Activated CD8-positive, alpha-beta memory T cell treated with anti-CD3 and anti-CD28 coated beads for 48 hours (primary cell): Measurements from ENCODE around the gene CLEC4F.
"Not testable (repeated sequence)": the region's sequence is repeated elsewhere in the genome, so short reads cannot be mapped to it uniquely, and the experiment has no call there.

Experiments
- DNase-seq, 3 experiments: peaks; one replicate each; pipeline ENCODE4 v3.0.0-alpha.2; 2020; ENCODE audit warnings: low read depth in 2 of 3, low spot score in 2 of 3

Gene CLEC4F

GRCh38 chr2:70826696-70827350 is 6.4 kb upstream of the CLEC4F start:
- DNase-seq, result no peak

DNA sequence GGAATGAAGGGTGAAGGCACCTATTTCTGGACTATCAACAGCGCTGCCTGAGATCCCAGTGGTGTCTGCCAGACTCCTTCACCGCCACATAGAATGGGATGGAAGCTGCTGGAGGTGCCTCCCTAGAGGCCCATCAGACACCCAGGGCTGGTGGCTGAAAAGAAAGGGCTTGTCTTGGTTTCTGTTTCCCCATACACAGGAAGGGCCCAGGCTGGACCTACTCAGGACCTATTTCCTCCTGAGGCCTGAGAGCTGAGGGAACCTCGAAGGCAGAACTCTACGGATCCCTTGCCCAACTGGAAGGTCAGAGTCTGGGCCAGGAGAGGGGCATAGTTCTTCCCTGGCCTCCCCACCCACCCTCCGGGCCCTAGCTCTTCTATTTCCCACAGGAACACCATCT is 2.9 kb upstream of the CLEC4F start:
- no peak for DNase-seq

- no peak for DNase-seq
These were observed 2.4 kb upstream of the CLEC4F start for GRCh38 chr2:70822843-70823242.

DNA sequence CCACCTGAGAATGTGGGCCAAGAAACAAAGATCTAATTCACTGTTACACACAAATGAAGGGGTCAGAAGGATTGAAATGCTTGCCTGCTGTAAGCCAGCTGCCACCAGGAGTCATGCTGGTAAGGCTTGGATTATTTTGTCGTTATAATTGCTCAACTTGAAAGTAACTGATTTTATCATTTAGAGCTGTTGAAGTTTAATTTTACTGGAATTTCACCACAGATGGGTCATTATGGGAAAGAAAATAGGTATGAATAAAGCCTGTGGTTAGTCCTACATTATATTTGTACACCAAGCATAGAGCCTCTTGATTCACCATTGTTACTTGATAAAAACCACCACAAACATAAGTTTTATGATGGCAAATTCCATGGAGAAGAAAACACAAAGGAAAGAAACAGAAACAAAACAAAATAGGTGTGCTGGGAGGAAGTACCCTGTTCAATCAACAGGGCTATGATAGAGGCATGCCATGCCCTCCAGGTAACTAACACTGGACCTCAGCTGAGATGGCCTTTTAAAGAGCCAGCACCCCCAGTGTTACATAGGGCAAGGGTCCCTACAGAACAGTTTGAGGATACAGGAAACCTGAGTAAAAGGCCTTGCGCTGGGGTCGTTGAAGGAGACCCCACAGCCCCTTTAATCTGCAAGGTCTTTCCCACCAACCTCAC is 3.0 kb downstream of the CLEC4F start:
- no peak for DNase-seq

DNA sequence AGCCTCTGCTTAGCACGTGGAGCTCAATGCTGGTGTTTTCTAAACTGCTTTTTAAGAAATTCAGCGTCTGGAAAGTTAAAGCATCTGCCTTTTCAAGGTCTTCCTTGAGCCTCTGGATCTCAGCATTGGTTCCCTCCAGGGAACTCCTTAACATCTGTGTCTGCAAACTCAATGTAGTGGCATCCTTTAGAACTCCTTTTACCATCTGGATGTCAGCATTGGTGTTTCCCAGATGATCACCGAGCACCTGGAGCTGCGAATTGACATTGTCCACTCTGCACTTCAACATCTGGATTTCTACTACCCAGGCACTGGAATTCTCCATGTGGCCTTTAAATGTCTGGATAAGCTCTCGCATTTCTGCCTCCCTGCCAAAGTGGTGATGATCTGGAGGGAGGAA is 3.7 kb downstream of the CLEC4F start:
- DNase-seq, result no peak

DNA sequence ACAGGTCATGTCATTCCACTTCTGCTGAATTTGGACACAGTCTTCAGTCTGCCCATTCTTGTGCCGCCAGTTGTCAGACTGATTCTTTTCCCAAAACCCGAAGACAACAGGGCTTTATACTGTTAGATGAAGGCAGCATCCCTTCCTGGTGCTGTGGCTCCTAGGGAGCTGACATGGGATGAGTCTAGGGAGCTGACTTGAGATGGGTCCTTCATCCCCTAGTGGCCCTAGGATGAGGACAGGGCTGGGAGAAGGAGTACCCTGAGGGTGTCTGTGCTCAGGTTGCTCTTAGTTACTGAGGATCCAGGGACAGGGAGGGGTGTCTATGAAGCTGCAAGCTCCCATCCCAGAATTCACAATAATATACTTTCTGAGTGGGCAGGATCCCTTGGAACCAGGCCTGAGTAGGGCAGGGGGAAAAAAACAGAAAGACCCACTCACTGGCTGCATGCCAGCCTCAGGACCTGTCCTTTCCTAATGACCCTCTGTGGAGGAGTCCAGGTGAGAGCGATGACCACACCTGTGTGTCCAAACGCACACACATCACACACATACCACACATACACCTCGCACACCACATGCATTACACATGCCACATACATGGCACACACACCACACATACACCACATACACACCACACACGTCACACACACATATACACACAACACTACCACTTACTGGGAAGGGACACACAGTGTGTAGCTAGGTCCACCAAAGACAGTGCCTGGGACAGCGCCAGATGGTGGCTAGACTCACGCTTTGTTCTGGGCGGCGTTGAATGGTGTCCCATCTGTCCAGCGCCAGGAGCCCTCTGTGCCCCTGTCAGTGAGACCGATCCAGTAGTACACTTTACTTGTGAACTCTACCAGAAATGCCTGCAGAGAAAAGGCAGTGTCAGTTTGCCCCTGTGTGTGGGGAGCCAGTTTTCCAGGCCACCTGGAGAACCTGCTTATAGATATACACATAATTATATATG is 11.1 kb downstream of the CLEC4F start:
- DNase-seq, result no peak

DNA sequence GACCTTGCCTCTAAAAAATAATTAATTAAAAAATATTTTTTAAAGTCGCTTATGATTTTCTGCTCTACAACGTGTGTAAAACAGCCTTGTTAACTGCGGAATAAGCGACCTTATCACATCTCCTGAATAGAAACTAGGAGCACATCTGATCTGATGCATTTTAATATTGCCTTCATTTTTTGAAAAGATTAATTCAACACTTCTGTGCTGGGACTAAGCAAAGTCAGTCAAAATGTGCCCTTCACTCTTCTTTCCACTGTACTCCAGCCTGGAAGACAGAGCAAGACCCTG is 12.6 kb downstream of the CLEC4F start:
- no peak for DNase-seq

- no peak for DNase-seq
These were observed 13.1 kb downstream of the CLEC4F start for GRCh38 chr2:70807102-70807827.

DNA sequence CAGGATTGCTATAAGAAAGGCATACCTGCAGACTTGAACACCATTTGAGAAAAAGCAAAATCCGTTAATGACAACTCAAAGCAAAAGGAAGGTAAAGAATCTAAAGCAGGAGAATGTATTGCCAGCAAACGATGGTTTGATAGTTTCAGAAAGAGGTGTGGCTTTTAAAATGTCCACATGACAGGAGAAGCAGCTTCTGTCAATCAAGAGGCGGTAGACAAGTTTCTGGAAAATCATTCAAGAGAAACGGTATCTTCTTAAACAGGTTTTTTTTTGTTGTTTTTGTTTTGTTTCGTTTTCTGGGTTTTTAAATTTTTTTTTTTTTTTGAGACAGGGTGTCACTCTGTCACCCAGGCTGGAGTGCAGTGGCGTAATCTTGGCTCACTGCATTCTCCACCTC is 13.8 kb downstream of the CLEC4F start:
- DNase-seq, result no peak

GRCh38 chr2:70806013-70806412 is 14.4 kb downstream of the CLEC4F start:
- DNase-seq, result no peak

- no peak for DNase-seq
These were observed 18.7 kb downstream of the CLEC4F start for GRCh38 chr2:70801607-70802263.

DNA sequence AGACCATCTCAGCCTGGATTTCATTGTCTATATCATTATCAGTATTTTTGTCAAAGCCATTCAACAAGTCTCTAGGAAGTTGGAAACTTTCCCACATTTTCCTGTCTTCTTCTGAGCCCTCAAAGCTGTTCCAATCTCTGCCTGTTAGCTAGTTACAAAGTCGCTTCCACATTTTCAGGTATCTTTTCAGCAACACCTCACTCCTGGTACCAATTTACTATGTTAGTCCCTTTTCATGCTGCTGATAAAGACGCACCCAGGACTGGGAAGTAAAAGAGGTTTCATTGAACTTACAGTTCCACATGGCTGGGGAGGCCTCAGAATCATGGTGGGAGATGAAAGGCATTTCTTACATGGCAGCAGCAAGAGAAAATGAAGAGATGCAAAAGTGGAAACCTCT is 20.7 kb downstream of the CLEC4F start:
- DNase-seq, result no peak

- DNase-seq, result not testable (repeated sequence)
These were observed 22.4 kb downstream of the CLEC4F start for GRCh38 chr2:70797996-70798395.

DNA sequence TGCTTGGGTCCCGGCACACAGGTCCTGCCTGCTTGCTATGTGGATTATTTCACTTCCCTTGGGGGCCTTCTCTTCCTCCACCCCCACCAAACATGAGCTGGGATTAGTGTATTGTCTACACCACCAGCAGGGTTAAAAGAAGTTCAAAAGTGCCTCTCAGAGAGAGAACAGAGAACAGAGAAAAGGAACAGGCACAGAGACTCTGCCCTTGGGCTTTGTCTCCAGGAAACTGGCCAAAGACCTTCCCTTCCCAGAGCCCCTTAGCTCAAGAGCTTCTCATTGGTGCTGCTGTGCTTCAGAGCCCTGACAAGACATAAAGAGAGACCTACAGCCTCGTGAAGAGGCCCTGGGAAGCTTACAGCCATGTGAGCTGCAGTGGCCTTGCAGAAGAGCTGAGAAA is 22.9 kb downstream of the CLEC4F start:
- no peak for DNase-seq

DNA sequence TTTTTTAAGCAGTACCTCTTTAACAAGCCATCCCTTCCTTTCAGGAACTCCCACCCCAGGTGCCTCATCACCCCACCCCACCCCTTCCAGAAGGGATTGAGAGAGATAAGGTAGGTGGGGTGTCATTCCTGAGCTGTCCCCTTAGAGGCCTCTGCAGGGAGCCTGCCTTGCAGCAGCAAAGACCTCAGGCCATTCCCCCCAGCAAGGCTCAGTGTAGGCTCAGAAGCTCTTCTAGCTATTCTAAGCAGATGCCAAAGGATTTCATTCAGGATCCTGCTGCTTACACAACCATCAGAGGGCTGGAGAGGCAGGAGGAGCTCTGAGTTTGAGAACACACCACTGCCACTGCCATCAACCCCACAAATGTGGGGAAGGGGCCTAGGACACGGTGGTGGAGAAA is 24.1 kb downstream of the CLEC4F start:
- no peak for DNase-seq

GRCh38 chr2:70795164-70795995 is 25.0 kb downstream of the CLEC4F start:
- DNase-seq, result no peak

GRCh38 chr2:70793450-70793849 is 26.9 kb downstream of the CLEC4F start:
- no peak for DNase-seq

- no peak for DNase-seq
These were observed 30.1 kb downstream of the CLEC4F start, which contains the start of gene FIGLA for GRCh38 chr2:70790136-70790828. TSS of gene FIGLA (minus strand) at chr2:70790643. CDS start at chr2:70790638, 5 bp downstream.
